WTC11 (cell line): Measurements from ENCODE around the gene FMO4. TPM values are rescaled to one million over a fixed set of nuclear protein-coding genes. Genes with fewer than 3 reads are reported as not detected.

ENCODE experiments used
- ATAC-seq: fragments of 200-7000 bp; cut with Tn5 transposase; 2 replicates; pipeline ENCODE4 v1.10.0; 2021; ENCODE audit warnings: mild to moderate bottlenecking, moderate library complexity
- CTCF ChIA-PET: fragments of 300-600 bp; sonication (Branson Sonifier 250); formaldehyde crosslinking; loops from one replicate; lab custom pipeline; 2021; ENCODE audit warnings: antibody characterized with exemption; lab: Charles Lee
- POLR2A ChIA-PET: fragments of 350-600 bp; sonication (Branson Sonifier 250); formaldehyde crosslinking; loops from one replicate; lab custom pipeline; 2021; ENCODE audit warnings: antibody characterized with exemption; lab: Charles Lee
- DNase-seq: peaks from one replicate; pipeline ENCODE4 v3.0.0; 2021; ENCODE audit warnings: low spot score
- H3K27ac Mint-ChIP-seq: 2 replicates; pipeline ENCODE4 v1.8.0; 2021; ENCODE audit warnings: mixed read lengths
- H3K27me3 Mint-ChIP-seq: 2 replicates; pipeline ENCODE4 v1.8.0; 2021; ENCODE audit warnings: low read depth, mild to moderate bottlenecking, moderate library complexity, mixed read lengths
- H3K36me3 Mint-ChIP-seq: 2 replicates; pipeline ENCODE4 v1.8.0; 2021; ENCODE audit warnings: mixed read lengths
- H3K4me1 Mint-ChIP-seq: 2 replicates; pipeline ENCODE4 v1.8.0; 2022; ENCODE audit warnings: mixed read lengths
- H3K4me3 Mint-ChIP-seq: 2 replicates; pipeline ENCODE4 v1.8.0; 2021; ENCODE audit warnings: mild to moderate bottlenecking, moderate library complexity, mixed read lengths
- H3K9me3 Mint-ChIP-seq: 2 replicates; pipeline ENCODE4 v1.8.0; 2021; ENCODE audit warnings: mixed read lengths
- ELF4 ChIP-seq: sonication (generic); formaldehyde crosslinking; IDR thresholded peaks from 2 replicates; pipeline ENCODE4 v1.8.1; 2022; ENCODE audit warnings: low read depth, mild to moderate bottlenecking, moderate library complexity, missing genetic modification reagents
- FOXK1 ChIP-seq: sonication (generic); formaldehyde crosslinking; IDR thresholded peaks from 2 replicates; pipeline ENCODE4 v1.8.0; 2022; ENCODE audit warnings: mild to moderate bottlenecking, moderate library complexity, missing genetic modification reagents
- SMAD4 ChIP-seq: sonication (generic); formaldehyde crosslinking; IDR thresholded peaks from 2 replicates; pipeline ENCODE4 v1.8.0; 2022; ENCODE audit warnings: mild to moderate bottlenecking, missing genetic modification reagents
- ZBTB21 ChIP-seq: sonication (generic); formaldehyde crosslinking; IDR thresholded peaks from 2 replicates; pipeline ENCODE4 v1.8.1; 2023; ENCODE audit warnings: mild to moderate bottlenecking, missing genetic modification reagents, borderline replicate concordance
- ZNF121 ChIP-seq: sonication (generic); formaldehyde crosslinking; IDR thresholded peaks from 2 replicates; pipeline ENCODE4 v1.8.0; 2023; ENCODE audit warnings: missing genetic modification reagents
- ZNF317 ChIP-seq: sonication (generic); formaldehyde crosslinking; IDR thresholded peaks from 2 replicates; pipeline ENCODE4 v1.8.1; 2023; ENCODE audit warnings: low read depth, mild to moderate bottlenecking, moderate library complexity, missing genetic modification reagents, borderline replicate concordance
- total RNA-seq: library from RNA; stranded (reverse); gene quantifications from 3 replicates; pipeline ENCODE4 v1.2.3, GENCODE V29; 2021
- TF ChIP-seq, protein P1 (sequence below): sonication (generic); formaldehyde crosslinking; IDR thresholded peaks from 2 replicates; pipeline ENCODE4 v1.8.1; 2022; ENCODE audit warnings: mild to moderate bottlenecking, missing genetic modification reagents, moderate library complexity, borderline replicate concordance
- TF ChIP-seq, protein P2 (sequence below): sonication (generic); formaldehyde crosslinking; IDR thresholded peaks from 2 replicates; pipeline ENCODE4 v1.8.1; 2023; ENCODE audit warnings: mild to moderate bottlenecking, moderate library complexity, missing genetic modification reagents
- TF ChIP-seq, protein P3 (sequence below): sonication (generic); formaldehyde crosslinking; IDR thresholded peaks from 2 replicates; pipeline ENCODE4 v1.8.1; 2022; ENCODE audit warnings: low read depth, missing genetic modification reagents, borderline replicate concordance
- TF ChIP-seq, protein P4 (sequence below): sonication (generic); formaldehyde crosslinking; IDR thresholded peaks from 2 replicates; pipeline ENCODE4 v1.8.0; 2022; ENCODE audit warnings: missing genetic modification reagents
- TF ChIP-seq, protein P5 (sequence below): fragments of 250-450 bp; sonication (Bioruptor Pico); IDR thresholded peaks from 2 replicates; pipeline ENCODE4 v1.9.0; 2021; ENCODE audit warnings: mild to moderate bottlenecking
- TF ChIP-seq, protein P6 (sequence below): fragments of 200-600 bp; IDR thresholded peaks from 2 replicates; pipeline ENCODE4 v1.8.0; 2022; ENCODE audit warnings: antibody characterized with exemption

Gene FMO4
- total RNA-seq, 1 experiment from 2014 or later: 1.8 TPM

DNA sequence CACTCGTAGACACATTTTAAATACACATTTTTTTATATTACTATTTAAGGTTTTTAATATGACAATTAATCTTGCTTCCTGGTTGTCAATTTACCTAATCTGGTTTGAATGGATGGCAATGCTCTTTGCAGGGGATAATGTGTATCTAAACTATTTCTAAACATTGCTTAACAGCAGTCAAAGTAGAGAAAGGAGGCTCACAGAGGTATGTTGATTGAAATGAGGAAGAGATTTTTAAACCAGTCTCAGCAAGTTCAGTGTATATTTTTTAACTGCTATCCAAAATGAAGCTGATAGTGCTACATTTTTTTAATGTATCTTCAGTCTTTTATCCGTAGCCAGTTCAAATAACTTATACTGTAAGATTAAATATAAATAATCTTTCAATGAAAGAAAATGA lies 48.3 kb upstream of the FMO4 start (continued):
- TF ChIP-seq, protein P1, sequence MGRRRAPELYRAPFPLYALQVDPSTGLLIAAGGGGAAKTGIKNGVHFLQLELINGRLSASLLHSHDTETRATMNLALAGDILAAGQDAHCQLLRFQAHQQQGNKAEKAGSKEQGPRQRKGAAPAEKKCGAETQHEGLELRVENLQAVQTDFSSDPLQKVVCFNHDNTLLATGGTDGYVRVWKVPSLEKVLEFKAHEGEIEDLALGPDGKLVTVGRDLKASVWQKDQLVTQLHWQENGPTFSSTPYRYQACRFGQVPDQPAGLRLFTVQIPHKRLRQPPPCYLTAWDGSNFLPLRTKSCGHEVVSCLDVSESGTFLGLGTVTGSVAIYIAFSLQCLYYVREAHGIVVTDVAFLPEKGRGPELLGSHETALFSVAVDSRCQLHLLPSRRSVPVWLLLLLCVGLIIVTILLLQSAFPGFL (CRISPR knock-in tag): no peak
- no peak for TF ChIP-seq ZNF317 (CRISPR knock-in tag)
- TF ChIP-seq, protein P2, sequence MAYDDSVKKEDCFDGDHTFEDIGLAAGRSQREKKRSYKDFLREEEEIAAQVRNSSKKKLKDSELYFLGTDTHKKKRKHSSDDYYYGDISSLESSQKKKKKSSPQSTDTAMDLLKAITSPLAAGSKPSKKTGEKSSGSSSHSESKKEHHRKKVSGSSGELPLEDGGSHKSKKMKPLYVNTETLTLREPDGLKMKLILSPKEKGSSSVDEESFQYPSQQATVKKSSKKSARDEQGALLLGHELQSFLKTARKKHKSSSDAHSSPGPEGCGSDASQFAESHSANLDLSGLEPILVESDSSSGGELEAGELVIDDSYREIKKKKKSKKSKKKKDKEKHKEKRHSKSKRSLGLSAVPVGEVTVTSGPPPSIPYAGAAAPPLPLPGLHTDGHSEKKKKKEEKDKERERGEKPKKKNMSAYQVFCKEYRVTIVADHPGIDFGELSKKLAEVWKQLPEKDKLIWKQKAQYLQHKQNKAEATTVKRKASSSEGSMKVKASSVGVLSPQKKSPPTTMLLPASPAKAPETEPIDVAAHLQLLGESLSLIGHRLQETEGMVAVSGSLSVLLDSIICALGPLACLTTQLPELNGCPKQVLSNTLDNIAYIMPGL: no peak
- TF ChIP-seq, protein P3, sequence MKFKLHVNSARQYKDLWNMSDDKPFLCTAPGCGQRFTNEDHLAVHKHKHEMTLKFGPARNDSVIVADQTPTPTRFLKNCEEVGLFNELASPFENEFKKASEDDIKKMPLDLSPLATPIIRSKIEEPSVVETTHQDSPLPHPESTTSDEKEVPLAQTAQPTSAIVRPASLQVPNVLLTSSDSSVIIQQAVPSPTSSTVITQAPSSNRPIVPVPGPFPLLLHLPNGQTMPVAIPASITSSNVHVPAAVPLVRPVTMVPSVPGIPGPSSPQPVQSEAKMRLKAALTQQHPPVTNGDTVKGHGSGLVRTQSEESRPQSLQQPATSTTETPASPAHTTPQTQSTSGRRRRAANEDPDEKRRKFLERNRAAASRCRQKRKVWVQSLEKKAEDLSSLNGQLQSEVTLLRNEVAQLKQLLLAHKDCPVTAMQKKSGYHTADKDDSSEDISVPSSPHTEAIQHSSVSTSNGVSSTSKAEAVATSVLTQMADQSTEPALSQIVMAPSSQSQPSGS: no peak
- TF ChIP-seq SMAD4 (CRISPR knock-in tag): no peak
- no peak for TF ChIP-seq ELF4 (CRISPR knock-in tag)

DNA sequence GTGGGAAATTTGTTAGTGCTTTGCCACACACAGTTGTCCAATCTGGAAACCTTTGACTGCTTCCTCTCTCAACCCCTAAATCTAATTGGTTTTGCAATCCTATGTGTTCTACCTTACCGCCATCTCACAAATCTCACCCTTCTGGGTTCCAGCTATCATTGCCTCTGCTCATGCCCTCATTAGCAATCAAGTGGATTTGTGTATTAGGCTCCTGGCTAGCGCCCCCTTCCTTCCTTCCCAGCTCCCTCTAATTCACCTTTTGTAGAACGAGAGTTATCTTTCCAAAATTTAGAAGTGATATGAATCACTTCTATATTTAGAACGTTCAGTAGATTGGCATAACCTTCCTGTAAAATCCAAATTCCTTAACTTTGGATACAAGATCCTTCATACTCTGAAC lies 47.1 kb upstream of the FMO4 start:
- CTCF ChIA-PET: interaction anchor here (0.7 to 1.6 kb wide), 9 partner anchors 9 to 78 kb away, joined by 3 to 9 read pairs (median 4); partner anchors contain the start of gene FMO4
- H3K27me3 Mint-ChIP-seq: no peaks in the 10 kb centered on the region; the same call in 1 of the 2 replicates

DNA sequence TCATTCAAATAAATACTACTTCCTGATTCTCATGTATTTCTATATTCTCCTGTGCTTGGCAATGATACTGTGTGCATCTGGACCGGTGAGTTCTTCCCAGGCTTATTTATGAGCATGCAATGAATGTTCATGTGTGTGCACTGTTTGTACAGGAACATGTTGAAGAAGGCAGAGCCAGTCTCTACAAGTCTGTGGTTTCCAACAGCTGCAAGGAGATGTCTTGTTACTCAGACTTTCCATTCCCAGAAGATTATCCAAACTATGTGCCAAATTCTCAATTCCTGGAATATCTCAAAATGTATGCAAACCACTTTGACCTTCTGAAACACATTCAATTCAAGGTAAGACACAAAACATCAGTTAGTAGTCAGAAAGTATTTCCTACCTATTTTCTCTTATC lies 46.6 kb upstream of the FMO4 start:
- H3K4me3 Mint-ChIP-seq: no peak overlapping the region
- no peak for ATAC-seq
- TF ChIP-seq, protein P4, sequence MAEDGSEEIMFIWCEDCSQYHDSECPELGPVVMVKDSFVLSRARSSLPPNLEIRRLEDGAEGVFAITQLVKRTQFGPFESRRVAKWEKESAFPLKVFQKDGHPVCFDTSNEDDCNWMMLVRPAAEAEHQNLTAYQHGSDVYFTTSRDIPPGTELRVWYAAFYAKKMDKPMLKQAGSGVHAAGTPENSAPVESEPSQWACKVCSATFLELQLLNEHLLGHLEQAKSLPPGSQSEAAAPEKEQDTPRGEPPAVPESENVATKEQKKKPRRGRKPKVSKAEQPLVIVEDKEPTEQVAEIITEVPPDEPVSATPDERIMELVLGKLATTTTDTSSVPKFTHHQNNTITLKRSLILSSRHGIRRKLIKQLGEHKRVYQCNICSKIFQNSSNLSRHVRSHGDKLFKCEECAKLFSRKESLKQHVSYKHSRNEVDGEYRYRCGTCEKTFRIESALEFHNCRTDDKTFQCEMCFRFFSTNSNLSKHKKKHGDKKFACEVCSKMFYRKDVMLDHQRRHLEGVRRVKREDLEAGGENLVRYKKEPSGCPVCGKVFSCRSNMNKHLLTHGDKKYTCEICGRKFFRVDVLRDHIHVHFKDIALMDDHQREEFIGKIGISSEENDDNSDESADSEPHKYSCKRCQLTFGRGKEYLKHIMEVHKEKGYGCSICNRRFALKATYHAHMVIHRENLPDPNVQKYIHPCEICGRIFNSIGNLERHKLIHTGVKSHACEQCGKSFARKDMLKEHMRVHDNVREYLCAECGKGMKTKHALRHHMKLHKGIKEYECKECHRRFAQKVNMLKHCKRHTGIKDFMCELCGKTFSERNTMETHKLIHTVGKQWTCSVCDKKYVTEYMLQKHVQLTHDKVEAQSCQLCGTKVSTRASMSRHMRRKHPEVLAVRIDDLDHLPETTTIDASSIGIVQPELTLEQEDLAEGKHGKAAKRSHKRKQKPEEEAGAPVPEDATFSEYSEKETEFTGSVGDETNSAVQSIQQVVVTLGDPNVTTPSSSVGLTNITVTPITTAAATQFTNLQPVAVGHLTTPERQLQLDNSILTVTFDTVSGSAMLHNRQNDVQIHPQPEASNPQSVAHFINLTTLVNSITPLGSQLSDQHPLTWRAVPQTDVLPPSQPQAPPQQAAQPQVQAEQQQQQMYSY (CRISPR knock-in tag): no peak
- TF ChIP-seq ZNF121 (CRISPR knock-in tag) (no peak), FOXK1 (CRISPR knock-in tag) (no peak), ZBTB21 (CRISPR knock-in tag) (no peak)
- TF ChIP-seq, protein P5, sequence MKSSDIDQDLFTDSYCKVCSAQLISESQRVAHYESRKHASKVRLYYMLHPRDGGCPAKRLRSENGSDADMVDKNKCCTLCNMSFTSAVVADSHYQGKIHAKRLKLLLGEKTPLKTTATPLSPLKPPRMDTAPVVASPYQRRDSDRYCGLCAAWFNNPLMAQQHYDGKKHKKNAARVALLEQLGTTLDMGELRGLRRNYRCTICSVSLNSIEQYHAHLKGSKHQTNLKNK (CRISPR knock-in tag): no peak
- TF ChIP-seq, all 79 proteins: peak for 0
- CTCF ChIA-PET: interaction anchor here (1.0 to 1.6 kb wide), 8 partner anchors 9 to 47 kb away, joined by 3 to 9 read pairs (median 4); partner anchors contain the start of gene FMO4
- peaks cover 4% of the 10 kb centered on the region; the same call in 1 of the 2 replicates for H3K36me3 Mint-ChIP-seq
- no peaks in the 10 kb centered on the region; the same call in 1 of the 2 replicates for H3K27me3 Mint-ChIP-seq
- no peak overlapping the region for H3K27ac Mint-ChIP-seq
- H3K9me3 Mint-ChIP-seq: peaks cover 20% of the 10 kb centered on the region
- POLR2A ChIA-PET: no interaction called here
- H3K4me1 Mint-ChIP-seq: peaks cover 17% of the 10 kb centered on the region
- no peak for DNase-seq

More for the DNA sequence above, 47.1 kb upstream of the FMO4 start:
- POLR2A ChIA-PET: no interaction called here
- TF ChIP-seq, protein P2: no peak
- TF ChIP-seq, protein P6, sequence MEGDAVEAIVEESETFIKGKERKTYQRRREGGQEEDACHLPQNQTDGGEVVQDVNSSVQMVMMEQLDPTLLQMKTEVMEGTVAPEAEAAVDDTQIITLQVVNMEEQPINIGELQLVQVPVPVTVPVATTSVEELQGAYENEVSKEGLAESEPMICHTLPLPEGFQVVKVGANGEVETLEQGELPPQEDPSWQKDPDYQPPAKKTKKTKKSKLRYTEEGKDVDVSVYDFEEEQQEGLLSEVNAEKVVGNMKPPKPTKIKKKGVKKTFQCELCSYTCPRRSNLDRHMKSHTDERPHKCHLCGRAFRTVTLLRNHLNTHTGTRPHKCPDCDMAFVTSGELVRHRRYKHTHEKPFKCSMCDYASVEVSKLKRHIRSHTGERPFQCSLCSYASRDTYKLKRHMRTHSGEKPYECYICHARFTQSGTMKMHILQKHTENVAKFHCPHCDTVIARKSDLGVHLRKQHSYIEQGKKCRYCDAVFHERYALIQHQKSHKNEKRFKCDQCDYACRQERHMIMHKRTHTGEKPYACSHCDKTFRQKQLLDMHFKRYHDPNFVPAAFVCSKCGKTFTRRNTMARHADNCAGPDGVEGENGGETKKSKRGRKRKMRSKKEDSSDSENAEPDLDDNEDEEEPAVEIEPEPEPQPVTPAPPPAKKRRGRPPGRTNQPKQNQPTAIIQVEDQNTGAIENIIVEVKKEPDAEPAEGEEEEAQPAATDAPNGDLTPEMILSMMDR: no peak
- H3K36me3 Mint-ChIP-seq: peaks cover 4% of the 10 kb centered on the region; the same call in 1 of the 2 replicates
- H3K4me3 Mint-ChIP-seq: no peak overlapping the region
- H3K4me1 Mint-ChIP-seq: peaks cover 17% of the 10 kb centered on the region
- no peak overlapping the region for H3K27ac Mint-ChIP-seq
- ATAC-seq (peak; percentile 61), DNase-seq (no peak)
- peaks cover 19% of the 10 kb centered on the region for H3K9me3 Mint-ChIP-seq
